ENCODE data around the gene EVX2. TPM values are rescaled to one million over a fixed set of nuclear protein-coding genes. Genes with fewer than 3 reads are reported as not detected.

EVX2 gene
- total RNA-seq, 1 experiment from 2014 or later: not detected

DNA sequence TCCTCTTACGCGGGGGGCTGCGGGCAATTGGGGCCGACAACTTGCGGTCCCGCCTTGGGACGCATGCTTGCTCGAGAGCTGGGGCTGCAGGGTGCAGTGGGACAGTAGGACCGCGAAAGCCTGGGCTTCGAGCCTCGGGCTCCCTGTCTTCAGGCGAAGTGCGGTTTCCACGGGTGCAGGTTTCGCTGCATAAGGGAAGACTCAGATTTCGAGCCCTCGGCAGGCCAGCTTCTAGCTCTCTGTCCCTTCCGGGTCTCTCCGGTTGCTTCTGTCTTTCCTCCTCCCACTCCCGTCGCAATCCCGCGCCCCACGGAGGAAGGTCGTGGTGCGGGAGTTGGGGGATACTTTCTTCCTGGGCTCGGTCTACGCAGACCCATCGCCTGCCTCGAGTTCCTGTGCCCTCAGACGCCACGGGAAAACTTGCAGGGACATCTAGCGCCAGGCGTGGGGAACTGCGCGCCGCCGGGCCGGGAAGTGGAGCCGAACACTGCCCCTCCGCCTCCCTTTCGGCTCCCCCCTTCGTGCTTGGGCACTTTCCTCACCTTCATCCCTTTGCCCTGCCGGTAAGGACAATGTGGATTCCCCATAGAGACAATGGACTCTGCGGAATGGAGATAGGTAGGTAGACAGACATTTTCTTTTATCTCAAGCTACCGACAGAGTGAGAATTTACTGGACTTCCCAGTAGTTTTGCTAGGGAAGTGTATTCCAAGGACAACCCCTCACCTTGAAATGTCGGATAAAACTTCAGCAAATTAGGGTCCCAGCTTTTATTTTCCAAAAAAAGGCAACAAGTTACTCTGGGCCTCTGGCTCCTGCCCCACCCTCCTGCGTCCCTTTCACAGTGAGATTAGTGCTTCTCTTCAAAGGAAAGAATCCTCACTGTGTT is 4.5 kb upstream of the EVX2 start:
- DNase-seq (ENCODE audit: low spot score): no peak

DNA sequence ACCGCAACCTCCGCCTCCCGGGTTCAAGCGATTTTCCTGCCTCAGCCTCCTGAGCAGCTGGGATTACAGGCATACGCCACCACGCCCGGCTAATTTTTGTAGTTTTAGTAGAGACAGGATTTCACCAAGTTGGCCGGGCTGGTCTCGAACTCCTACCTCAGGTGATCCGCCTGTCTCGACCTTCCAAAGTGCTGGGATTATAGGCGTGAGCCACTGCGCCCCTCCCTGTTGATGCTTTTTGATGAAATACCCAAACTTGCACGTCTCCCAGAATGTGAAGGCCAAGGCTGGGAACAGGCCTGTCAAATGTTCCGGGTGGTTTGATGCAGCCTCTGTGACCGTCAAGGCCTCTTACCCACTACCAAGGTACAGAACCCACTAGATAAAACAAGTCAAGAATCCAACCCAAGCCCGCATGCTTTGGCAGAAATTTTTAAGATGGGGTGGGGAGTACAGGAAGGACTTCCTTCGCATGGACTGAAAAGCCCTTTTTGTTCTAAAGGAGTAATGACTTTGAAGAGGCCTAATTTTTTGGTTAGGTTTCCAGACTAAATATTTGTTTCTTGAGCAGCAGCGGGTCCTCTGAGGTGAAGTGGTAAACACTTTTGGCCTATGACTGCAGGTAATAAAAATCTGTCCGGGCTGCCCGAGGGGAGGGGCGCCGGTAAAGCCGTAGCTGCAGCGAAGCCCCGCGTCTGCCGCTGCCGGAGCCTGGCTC is 3.7 kb upstream of the EVX2 start:
- in situ Hi-C loops (cut with HindIII; ENCODE audit: low sequenced_read_pairs): no loop called here
- DNase-seq (ENCODE audit: low spot score): no peak

More for the DNA sequence above, 4.5 kb upstream of the EVX2 start:
- in situ Hi-C loops (cut with HindIII; ENCODE audit: low sequenced_read_pairs): no loop called here

DNA sequence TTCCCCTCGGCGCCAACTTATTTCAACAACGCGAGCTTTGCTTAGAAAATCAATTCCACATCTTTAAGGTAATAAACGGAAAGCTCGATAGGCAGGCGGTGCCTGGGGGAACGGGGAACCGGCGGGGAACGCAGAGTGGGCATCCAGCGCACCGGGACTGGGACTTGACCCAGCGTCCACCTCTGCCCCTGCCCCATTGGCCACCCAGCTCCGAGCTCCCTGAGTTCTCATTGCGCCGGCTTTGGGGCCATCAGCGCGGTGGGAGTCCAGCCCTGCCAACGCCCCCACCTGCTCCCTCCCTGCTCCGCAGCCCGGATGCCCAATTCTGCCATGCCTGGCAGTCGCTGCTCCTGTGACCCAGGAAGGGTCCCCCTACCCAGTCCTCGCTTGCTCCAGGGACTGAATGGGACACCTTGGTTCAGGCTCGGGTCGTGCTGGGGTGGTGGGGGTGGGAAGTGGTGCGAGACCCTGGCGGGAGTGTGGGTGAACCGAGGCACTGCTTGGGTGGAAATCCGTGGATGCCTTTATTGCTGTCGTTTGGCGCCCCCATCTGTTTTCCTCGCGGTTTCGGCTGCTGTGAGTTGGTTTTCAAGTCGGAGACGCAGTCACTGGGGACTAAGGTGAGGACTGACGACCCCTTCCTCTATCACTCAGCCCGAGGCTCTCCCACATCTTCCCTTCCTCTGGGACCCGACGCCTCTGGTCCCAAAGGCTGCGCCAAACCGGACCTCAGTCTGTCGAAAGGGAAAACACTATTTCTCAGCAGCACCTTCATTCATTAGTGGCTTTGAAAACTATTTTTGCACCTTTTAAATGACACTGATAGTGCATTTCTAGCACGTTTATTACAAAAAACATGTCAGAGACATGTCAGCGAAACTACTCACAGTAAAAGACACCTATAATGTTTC is 2.4 kb upstream of the EVX2 start:
- no peak for DNase-seq (ENCODE audit: low spot score)
- in situ Hi-C loops (cut with HindIII; ENCODE audit: low sequenced_read_pairs): no loop called here

DNA sequence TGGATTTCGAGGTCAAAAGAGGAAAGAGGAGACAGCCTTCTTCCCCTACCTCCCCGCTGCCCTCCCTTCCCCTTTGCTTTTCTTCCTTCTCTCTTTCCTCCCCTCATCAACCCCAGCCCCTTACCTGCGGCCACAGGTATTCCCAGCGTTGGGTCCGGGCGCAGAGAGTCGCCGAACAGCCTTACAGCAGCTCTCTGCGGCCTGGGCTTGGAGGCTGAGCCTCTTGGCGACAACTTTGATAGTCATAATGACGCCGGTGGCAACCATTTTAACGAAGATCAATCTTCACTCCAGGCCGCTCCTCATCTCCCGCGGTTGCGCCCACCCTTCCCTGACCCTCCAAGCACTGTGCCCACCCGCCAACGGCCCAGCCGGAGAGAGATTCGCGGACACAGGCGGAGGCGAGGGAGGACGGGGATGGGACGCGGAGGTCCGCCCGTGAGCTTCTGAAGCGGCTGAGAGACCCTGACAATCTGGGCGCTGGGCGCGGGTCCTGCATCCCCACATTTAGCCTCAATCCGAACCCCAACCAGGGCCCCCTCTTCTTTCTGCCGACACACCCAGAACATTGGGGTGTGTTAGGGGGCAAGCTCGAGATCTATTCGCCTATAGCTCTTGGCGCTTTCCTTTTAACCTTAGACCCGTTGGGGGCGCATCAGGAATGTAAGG is 1.5 kb upstream of the EVX2 start:
- in situ Hi-C loops (cut with HindIII; ENCODE audit: low sequenced_read_pairs): no loop called here

DNA sequence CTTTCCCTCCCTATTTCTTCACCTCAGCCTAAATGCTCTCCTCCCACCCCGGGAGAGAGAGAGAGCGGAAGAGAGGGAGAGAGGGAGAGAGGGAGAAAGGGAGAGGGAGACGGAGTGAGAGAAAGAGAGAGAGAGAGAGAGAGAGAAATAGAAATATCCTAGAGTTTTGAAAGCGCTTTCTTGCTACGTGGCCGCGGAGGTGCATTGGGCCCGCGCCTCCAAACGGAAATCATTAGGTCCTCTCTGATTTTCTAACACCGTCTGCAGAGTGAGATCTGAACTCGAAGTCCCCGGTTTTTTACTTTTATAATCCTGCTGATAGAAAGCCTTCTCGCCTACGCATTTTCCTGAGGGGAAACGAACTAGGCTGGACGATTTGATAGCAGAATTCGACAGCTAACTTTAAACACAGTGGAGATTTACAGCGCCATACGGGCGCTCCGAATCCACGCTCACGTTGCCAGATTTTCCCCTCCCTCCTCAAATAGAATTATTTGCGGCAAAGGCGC is 903 bp upstream of the EVX2 start:
- DNase-seq (ENCODE audit: low spot score): no peak
- in situ Hi-C loops (cut with HindIII; ENCODE audit: low sequenced_read_pairs): no loop called here

More for the DNA sequence above, 1.5 kb upstream of the EVX2 start:
- DNase-seq (ENCODE audit: low spot score): no peak

DNA sequence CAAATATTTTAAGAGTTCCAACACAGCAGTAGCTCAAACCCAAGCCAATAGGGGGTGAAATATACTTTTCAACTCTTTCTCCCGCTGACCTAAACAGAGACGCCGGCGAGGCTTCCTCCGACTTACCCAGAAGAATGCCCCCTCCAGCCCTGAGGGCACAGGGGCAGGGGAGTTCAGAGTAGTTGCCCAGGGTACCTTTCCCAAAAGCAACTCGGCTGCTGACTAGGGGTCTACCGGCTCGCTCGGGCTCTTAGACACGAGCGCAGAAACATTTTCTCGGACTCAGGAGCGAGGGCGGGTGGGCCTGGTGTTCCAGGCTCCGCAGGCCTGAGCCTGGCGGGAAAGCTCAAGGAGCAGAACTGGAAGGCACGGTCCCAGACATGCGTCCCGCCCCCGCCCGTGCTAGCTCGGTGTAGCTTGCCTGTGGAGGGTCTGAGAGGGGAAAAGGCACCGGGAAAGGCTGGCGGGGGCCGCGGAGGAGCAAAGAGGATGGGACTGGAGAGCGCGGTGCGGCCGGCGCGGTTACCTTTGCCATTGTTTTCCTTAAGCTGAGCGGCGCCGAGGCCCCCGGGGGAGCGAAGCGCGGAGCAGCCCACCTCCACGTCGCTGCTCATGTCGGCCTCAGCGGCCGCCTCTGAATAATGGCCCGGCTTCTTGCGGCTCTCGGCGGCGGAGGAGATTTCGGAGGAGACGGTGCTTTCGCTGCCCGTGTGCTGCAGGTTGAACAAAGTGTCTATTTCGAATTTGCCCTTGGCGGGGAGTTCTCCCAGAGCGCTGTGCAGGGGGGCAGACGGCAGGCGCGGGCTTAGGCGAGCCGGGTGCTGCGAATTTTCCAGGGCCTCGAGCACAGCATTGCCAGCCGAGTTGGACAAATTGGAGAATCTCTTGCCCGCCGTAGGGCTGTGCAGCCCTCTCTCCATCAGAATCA is 674 bp downstream of the EVX2 start:
- in situ Hi-C loops (cut with HindIII; ENCODE audit: low sequenced_read_pairs): no loop called here
- no peak for DNase-seq (ENCODE audit: low spot score)

DNA sequence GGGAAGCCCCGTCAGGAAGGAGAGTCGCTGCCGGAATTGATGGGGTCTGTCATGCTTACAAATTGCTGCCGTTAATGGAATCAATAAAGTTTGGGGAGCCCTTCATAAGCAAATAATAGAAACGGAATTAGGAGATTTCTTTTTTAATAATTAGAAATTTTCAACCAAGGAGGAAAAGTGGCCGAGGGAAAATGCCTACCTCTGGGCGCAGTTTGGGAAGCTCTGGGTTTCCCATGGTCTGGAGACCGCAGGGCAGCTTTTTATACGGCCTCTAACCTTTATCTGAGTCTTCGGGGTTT is 1.3 kb downstream of the EVX2 start:
- in situ Hi-C loops (cut with HindIII; ENCODE audit: low sequenced_read_pairs): no loop called here
- DNase-seq (ENCODE audit: low spot score): no peak

DNA sequence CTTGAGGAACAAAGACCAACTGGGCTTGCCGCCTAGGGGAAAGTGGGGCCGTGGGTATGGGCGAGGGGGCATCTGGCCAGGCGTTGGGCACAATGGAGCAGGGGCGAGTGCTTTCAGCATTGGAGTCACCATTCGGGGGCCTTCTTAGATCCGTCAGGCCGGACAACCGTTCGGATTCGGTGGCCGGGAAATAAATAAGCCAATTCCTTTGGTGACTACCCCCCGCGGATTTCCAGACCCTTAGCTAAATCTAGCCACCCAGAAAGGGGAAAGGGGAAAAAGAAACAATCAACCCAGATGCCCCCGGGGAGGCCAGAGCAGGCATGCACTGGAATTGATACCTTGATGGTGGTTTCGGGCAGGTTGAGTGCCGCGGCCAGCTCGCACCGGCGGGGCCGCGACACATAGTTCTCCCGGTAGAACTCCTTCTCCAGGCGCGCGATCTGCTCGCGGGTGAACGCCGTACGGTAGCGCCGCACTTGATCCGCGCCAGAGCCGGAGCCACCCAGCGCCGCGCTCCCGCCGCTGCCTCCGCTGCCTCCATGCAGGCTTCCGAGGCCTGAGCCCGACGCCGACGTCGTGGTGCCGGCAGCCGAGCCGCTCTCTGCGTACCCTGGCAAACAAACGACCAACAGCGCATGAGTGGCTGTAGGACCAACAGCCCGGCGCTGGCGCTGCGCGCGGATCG is 1.8 kb downstream of the EVX2 start:
- in situ Hi-C loops (cut with HindIII; ENCODE audit: low sequenced_read_pairs): no loop called here

DNA sequence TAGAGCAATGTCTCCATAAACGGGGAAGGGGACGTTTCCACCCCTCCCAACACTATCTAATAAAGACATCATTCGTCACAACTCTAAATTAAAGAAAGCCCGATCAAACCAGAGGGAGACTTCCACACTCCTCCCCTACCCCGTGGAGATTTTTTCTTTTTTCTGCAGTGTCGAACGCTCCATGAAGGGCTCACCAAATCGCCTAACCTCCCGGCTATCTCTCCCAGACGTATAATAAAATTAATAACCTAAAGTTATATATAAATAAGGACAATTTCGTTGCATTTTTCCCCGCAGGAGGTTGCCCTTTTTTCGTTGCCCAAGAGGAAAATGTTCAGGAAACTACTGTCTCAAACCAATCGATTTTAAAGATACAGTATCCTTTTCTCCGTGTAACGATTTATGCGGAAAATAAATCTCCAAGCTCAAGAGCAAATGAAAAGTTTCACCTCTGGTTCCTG is 2.4 kb downstream of the EVX2 start:
- in situ Hi-C loops (cut with HindIII; ENCODE audit: low sequenced_read_pairs): no loop called here
- no peak for DNase-seq (ENCODE audit: low spot score)

More for the DNA sequence above, 1.8 kb downstream of the EVX2 start:
- DNase-seq (ENCODE audit: low spot score): no peak

DNA sequence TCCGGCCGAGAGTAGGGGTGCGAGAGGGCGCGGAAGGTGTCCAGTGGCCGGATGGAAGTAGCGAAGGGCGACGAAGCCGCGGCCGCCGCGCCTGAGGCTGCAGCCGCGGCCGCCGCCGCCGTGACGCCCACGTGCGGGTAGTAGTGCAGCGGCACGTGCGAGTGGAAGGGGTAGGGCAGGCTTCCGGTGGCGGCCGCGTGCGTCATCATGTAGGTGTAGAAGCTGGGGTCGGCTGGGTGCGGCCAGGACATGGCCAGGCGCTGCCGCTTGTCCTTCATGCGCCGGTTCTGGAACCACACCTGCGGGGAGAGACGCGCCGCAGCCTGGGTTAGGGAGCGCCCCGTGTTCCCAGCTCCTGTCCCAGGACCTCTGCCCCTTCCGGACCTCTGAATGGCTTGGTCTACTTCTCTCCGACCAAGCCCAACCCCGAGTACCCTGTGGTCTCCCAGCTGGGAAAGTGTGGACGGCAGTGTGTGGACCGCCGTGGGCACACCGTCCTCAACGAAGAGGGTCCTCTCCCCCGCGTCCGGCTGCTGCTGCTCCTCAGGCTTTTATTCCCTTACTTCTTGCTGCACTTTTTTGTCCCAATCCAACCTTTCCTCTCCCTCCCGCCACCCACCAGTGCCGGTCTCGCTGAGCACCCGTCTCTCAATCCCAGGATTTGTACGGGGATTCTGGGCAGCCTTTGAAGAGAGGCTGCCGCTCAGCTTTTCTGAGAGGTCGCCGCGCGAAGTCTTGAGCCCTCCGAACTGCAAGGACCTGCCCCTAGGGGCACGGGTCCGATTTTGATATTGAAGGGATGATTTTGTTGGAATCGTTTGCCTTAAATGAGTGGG is 3.0 kb downstream of the EVX2 start:
- DNase-seq (ENCODE audit: low spot score): no peak
- in situ Hi-C loops (cut with HindIII; ENCODE audit: low sequenced_read_pairs): no loop called here

DNA sequence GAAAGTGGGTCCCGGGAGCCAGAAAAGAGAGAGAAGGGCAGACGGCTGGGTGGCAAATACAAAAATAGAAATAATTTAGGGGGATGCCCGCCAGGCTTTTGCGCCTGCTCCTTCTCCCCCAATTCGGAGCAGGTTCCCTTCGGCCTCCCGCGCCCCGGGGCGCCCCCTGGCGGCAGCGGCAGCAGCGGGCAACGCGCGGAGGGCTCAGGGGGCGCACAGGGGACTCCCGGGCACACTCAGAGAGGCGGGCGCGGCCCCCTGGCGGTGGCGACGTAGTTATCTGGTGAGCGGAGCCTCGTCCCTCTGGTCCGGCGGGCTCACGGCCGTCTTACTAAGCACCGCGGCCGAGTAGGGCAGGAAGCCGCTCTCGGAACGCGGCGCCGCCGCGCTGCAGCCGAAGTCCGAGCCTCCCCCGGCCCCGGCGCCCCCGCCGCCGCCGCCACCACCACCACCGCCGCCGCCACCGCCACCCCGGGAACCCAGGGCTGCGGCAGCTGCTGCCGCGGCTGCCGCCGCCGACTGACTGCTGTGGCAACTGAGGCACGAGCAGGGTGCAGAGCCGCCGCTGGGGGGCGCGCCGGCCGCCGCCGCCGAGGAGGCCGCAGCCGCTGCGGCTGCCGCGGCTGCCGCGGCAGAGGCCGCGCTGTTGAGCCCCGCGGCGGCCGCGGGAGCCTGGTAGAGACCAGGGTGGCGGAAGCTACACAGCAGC is 3.8 kb downstream of the EVX2 start:
- no peak for DNase-seq (ENCODE audit: low spot score)
- in situ Hi-C loops (cut with HindIII; ENCODE audit: low sequenced_read_pairs): no loop called here

DNA sequence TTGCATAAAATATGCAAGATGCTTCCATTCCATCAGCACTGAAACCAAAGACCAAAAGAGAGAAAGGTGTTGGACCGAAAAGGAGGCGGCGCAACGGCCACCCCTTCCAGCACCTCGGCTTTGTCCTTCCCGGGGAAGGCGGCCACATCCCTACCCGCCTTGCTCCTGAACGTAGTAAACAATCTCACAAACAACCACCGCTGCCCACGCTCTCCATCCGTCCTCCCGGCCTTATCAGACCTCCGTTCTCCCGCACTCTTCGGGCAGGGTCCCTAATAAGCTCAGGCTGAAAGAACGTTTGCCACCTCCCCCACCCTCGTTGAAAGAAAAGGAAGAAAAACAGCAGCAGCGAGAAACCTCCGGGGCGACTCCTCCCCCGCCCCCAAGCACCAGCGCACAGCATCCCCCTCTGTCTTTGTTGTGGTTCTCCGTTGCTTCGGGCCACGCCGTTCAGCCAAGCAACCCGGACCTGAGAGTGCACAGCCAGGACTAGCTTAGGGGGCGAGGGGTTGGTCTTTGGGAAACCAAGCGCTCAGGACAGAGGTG is 4.4 kb downstream of the EVX2 start:
- in situ Hi-C loops (cut with HindIII; ENCODE audit: low sequenced_read_pairs): no loop called here
- no peak for DNase-seq (ENCODE audit: low spot score)

DNA sequence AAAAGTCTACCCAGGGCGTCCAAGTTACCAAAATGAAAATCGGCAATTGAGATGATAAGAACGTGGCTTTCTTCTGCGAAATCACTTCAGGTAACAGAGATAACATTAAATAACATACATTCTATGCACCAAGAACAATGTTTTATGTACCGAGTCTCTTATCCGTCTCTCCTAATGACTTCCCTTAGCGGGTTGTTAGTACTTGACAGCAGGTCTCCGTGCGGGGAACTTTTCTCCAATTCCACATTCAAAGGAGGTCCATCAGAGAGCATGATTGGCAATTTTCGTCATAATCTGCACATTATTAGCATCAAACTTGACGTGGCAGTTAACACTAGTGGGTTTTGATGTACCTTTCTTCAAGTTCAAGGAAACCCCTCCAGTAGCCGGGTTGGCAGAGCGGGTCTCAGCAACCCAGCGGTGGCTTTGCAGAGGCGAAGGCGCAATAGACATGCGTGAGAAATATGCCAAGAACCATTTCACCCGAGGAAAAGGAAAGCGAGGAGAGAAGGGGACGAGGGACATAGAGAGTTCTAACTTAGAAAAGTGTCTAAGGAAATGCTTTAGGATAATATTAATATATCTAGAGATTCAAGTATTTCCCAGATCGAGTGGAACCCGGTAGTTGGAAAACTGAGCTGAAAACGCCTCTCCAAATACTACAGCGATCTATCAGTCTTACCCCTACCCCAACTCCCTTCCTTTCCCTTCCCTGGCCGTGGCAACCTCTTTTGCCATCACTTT is 5.0 kb downstream of the EVX2 start:
- in situ Hi-C loops (cut with HindIII; ENCODE audit: low sequenced_read_pairs): no loop called here
- DNase-seq (ENCODE audit: low spot score): no peak

DNA sequence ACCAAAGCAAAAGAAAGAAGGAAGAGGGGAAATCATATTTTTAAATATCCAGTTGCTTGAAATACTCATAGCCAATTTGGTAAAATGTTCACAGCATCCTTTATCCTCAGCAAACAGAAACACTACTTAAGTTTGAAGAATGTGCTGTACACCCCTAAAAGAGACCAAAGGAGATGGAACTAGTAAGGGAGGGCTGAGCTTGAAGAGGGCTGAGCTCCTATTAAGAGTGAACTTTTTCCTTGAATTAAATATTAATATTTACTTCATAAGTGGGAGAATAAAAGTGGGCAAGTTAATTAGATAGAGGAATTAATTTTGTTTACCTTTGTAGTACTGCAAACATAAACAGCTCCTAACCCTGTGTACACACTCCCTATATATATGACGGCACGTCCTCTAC is 7.0 kb downstream of the EVX2 start:
- no peak for DNase-seq (ENCODE audit: low spot score)
- in situ Hi-C loops (cut with HindIII; ENCODE audit: low sequenced_read_pairs): no loop called here

DNA sequence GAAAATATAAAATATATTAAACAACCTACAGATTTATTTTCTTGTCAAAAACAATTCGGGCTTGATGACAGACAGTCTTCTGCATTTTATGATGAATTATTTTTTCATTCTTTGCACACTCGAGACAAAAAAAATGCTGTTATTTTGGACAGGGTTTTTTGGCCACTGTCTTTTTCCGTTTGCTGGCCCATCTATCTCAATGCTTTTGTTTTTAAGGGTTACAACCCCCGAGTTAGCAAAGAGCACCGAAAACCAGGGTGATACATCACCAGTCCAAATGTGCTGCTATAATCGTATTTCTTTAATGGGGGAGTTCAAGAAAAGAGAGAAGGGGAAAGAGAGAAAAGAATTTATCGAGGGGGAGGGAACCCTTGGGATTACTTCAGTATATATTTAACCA is 7.7 kb downstream of the EVX2 start:
- DNase-seq (ENCODE audit: low spot score): no peak
- in situ Hi-C loops (cut with HindIII; ENCODE audit: low sequenced_read_pairs): no loop called here

Data from G401 (cell line).